ENCODE results near the gene RBM24.

GRCh38 chr6:17258749-17259148, 22.4 kb upstream of the RBM24 start:
- no peak for TF ChIP-seq CTCF (conservative IDR thresholded peaks at IDR 0.05; ENCODE audit: low read length)
- TF ChIP-seq EZH2phosphoT487 (IDR thresholded peaks at IDR 0.05; ENCODE audit: borderline replicate concordance): no peak

All from Loucy (cell line).